HCT116 (cell line): ENCODE results near the gene ATP6V1G1. TPM values are rescaled to one million over a fixed set of nuclear protein-coding genes. Genes with fewer than 3 reads are reported as not detected.

Experiments
- ATAC-seq: fragments of 200-7000 bp; cut with Tn5 transposase; 2 replicates; pipeline ENCODE4 v1.9.1; 2020; ENCODE audit warnings: mild to moderate bottlenecking, moderate library complexity
- BruUV-seq: library from RNA; stranded (reverse); fragments of 400-500 nt; replicated peaks from 2 replicates; lab custom pipeline; 2021; lab: Mats Ljungman, UMichigan
- CTCF ChIA-PET: fragments of 300-600 bp; sonication (Branson Sonifier 250); formaldehyde crosslinking; loops from one replicate; lab custom pipeline; 2021; ENCODE audit warnings: antibody characterized with exemption; lab: Charles Lee
- POLR2A ChIA-PET: fragments of 300-600, 350-600 bp; sonication (Branson Sonifier 250); formaldehyde crosslinking; loops from one replicate; lab custom pipeline; 2021; ENCODE audit warnings: antibody characterized with exemption; lab: Charles Lee
- RAD21 ChIA-PET, 2 experiments: fragments of 300-600 bp; sonication (Branson Sonifier 250); formaldehyde crosslinking; loops; one replicate each; lab custom pipeline; 2023; ENCODE audit warnings: low total read pairs in 2 of 2; ENCODE audit not compliant: uncharacterized antibody in 2 of 2, unreplicated experiment in 2 of 2, low non-redundant PET in 1 of 2; lab: Charles Lee
- DNase-seq: peaks from one replicate; pipeline ENCODE4 v3.0.0-alpha.2; 2010; ENCODE audit warnings: low read depth, low spot score
- H2AFZ ChIP-seq: fragments of 200-600 bp; shearing (Covaris generic), sonication (generic); 2 replicates; pipeline ENCODE4 v1.6.1; 2017; ENCODE audit warnings: low read depth, mixed run types, mixed read lengths, antibody characterized with exemption, low read length; ENCODE audit not compliant: poor library complexity, severe bottlenecking
- H3K27ac ChIP-seq: 2 replicates; pipeline ENCODE4 v1.5.1; 2012; ENCODE audit warnings: low read depth, low read length
- H3K27me3 ChIP-seq: fragments of 200-600 bp; sonication (generic); 2 replicates; pipeline ENCODE4 v1.6.1; 2016; ENCODE audit warnings: mixed run types, low read length, mixed read lengths; ENCODE audit not compliant: insufficient read depth
- H3K36me3 ChIP-seq, 2 experiments: fragments of 200-500 bp in 1 of 2; fragments of 200-600 bp in 1 of 2; sonication (Bioruptor generic) in 1 of 2; sonication (generic) in 1 of 2; 2 replicates each; pipeline versions ENCODE4 v1.5.1 to v1.6.1; 2014 to 2016; ENCODE audit warnings: low read length in 2 of 2, inconsistent platforms in 1 of 2, mixed read lengths in 1 of 2, mixed run types in 1 of 2; ENCODE audit not compliant: insufficient read depth in 2 of 2, control insufficient read depth in 1 of 2
- H3K4me1 ChIP-seq, 2 experiments: fragments of 200-600 bp in 1 of 2; sonication (generic) in 1 of 2; 2 replicates each; pipeline versions ENCODE4 v1.5.1 to v1.6.1; 2012 to 2017; ENCODE audit warnings: low read length in 2 of 2, inconsistent platforms in 1 of 2, mild to moderate bottlenecking in 1 of 2, mixed read lengths in 1 of 2, mixed run types in 1 of 2, moderate library complexity in 1 of 2; ENCODE audit not compliant: insufficient read depth in 2 of 2, control insufficient read depth in 1 of 2
- H3K4me2 ChIP-seq: fragments of 200-600 bp; sonication (generic); 2 replicates; pipeline ENCODE4 v1.6.1; 2017; ENCODE audit warnings: mixed run types, low read length, mixed read lengths
- H3K4me3 ChIP-seq, 2 experiments: fragments of 200-600 bp in 1 of 2; sonication (generic) in 1 of 2; replicated peaks in 1 of 2; 2 replicates each; pipeline ENCODE4 v1.5.1; 2011 to 2016; ENCODE audit warnings: low read length in 2 of 2, control low read depth in 1 of 2, low read depth in 1 of 2, mild to moderate bottlenecking in 1 of 2, mixed read lengths in 1 of 2, mixed run types in 1 of 2
- H3K79me2 ChIP-seq: fragments of 200-600 bp; sonication (generic); 2 replicates; pipeline ENCODE4 v1.6.1; 2017; ENCODE audit warnings: mild to moderate bottlenecking, mixed run types, low read length, moderate library complexity, mixed read lengths; ENCODE audit not compliant: insufficient read depth
- H3K9ac ChIP-seq: fragments of 200-600 bp; sonication (generic); 2 replicates; pipeline ENCODE4 v1.6.1; 2016; ENCODE audit warnings: low read length, mixed read lengths
- H3K9me2 ChIP-seq: fragments of 200-600 bp; sonication (generic), shearing (Covaris generic); 2 replicates; pipeline ENCODE4 v1.6.1; 2017; ENCODE audit warnings: mixed run types, mild to moderate bottlenecking, moderate library complexity; ENCODE audit not compliant: insufficient read depth
- H3K9me3 ChIP-seq, 2 experiments: fragments of 200-500 bp in 1 of 2; fragments of 200-600 bp in 1 of 2; sonication (Bioruptor generic) in 1 of 2; sonication (generic) in 1 of 2; 2 replicates each; pipeline ENCODE4 v1.6.1; 2014 to 2017; ENCODE audit warnings: low read length in 2 of 2, mixed read lengths in 2 of 2, inconsistent platforms in 1 of 2, low read depth in 1 of 2, mild to moderate bottlenecking in 1 of 2, mixed run types in 1 of 2, moderate library complexity in 1 of 2; ENCODE audit not compliant: control insufficient read depth in 1 of 2, insufficient read depth in 1 of 2
- H4K20me1 ChIP-seq: fragments of 200-600 bp; sonication (generic), shearing (Covaris generic); 2 replicates; pipeline ENCODE4 v1.6.1; 2017; ENCODE audit warnings: mixed run types, mild to moderate bottlenecking, moderate library complexity; ENCODE audit not compliant: insufficient read depth
- EGR1 ChIP-seq: IDR thresholded peaks from 2 replicates; pipeline ENCODE4 v1.6.1; 2012; ENCODE audit warnings: low read depth
- EZH2 ChIP-seq: fragments of 200-600 bp; sonication (generic); IDR thresholded peaks from 2 replicates; pipeline ENCODE4 v1.6.1; 2017; ENCODE audit warnings: antibody characterized with exemption, mixed run types
- EZH2phosphoT487 ChIP-seq: fragments of 200-600 bp; IDR thresholded peaks from 2 replicates; pipeline ENCODE4 v1.6.1; 2018; ENCODE audit warnings: antibody characterized with exemption, borderline replicate concordance
- FOSL1 ChIP-seq: IDR thresholded peaks from 2 replicates; pipeline ENCODE4 v1.6.1; 2012; ENCODE audit warnings: low read depth
- JUND ChIP-seq: IDR thresholded peaks from 2 replicates; pipeline ENCODE4 v1.6.1; 2012
- POLR2A ChIP-seq: IDR thresholded peaks from 2 replicates; pipeline ENCODE4 v1.7.0; 2011; ENCODE audit warnings: borderline replicate concordance; ENCODE audit not compliant: insufficient read depth, insufficient read length; ENCODE audit errors: extremely low read depth
- POLR2AphosphoS5 ChIP-seq: IDR thresholded peaks from 2 replicates; pipeline ENCODE4 v1.6.1; 2011; ENCODE audit warnings: mild to moderate bottlenecking, low read depth, low read length, moderate library complexity
- RAD21 ChIP-seq: IDR thresholded peaks from 2 replicates; pipeline ENCODE4 v1.6.1; 2012; ENCODE audit warnings: low read depth, mild to moderate bottlenecking
- SIN3A ChIP-seq: IDR thresholded peaks from 2 replicates; pipeline ENCODE4 v1.6.1; 2012; ENCODE audit warnings: low read depth
- SP1 ChIP-seq: IDR thresholded peaks from 2 replicates; pipeline ENCODE4 v1.6.1; 2012; ENCODE audit warnings: low read depth
- SRF ChIP-seq: IDR thresholded peaks from 2 replicates; pipeline ENCODE4 v1.6.1; 2012; ENCODE audit warnings: low read depth
- YY1 ChIP-seq: IDR thresholded peaks from 2 replicates; pipeline ENCODE4 v1.6.1; 2011; ENCODE audit warnings: low read length, low read depth, moderate library complexity, mild to moderate bottlenecking; ENCODE audit not compliant: insufficient replicate concordance; ENCODE audit errors: extremely low read depth
- ZNF274 ChIP-seq: fragments of 200-500 bp; sonication (Bioruptor generic); IDR thresholded peaks from 2 replicates; pipeline ENCODE4 v1.6.1; 2014; ENCODE audit warnings: mild to moderate bottlenecking, low read depth, low read length, inconsistent platforms
- intact Hi-C: fragments of 100-400 bp; cut with micrococcal nuclease; formaldehyde crosslinking; loops from 2 replicates; pipeline ENCODE4 v1.10.0; 2022
- total RNA-seq: library from RNA; stranded (reverse); gene quantifications from one replicate; pipeline ENCODE4 v1.2.1, GENCODE V29; 2021; ENCODE audit not compliant: unreplicated experiment
- TF ChIP-seq, protein P1 (sequence below): IDR thresholded peaks from 2 replicates; pipeline ENCODE4 v1.6.1; 2011; ENCODE audit warnings: mild to moderate bottlenecking, low read length, moderate library complexity; ENCODE audit not compliant: insufficient replicate concordance; ENCODE audit errors: extremely low read depth
- TF ChIP-seq, protein P2 (sequence below): IDR thresholded peaks from 2 replicates; pipeline ENCODE4 v1.6.1; 2012
- TF ChIP-seq, protein P3 (sequence below): IDR thresholded peaks from 2 replicates; pipeline ENCODE4 v1.6.1; 2012; ENCODE audit warnings: low read depth
- TF ChIP-seq, protein P4 (sequence below), 3 experiments: fragments of 200-600 bp in 1 of 3; sonication (generic) in 1 of 3; IDR thresholded peaks in 2 of 3; conservative IDR thresholded peaks in 1 of 3; 2 replicates each; pipeline ENCODE4 v1.5.1; 2012 to 2017; ENCODE audit warnings: low read depth in 2 of 3, low read length in 2 of 3, antibody characterized with exemption in 1 of 3, borderline replicate concordance in 1 of 3, control low read depth in 1 of 3, mild to moderate bottlenecking in 1 of 3, mixed read lengths in 1 of 3, mixed run types in 1 of 3, moderate library complexity in 1 of 3; ENCODE audit not compliant: insufficient read depth in 1 of 3

The ATP6V1G1 gene
- total RNA-seq, 1 experiment from 2014 or later, result 72.3 TPM

DNA sequence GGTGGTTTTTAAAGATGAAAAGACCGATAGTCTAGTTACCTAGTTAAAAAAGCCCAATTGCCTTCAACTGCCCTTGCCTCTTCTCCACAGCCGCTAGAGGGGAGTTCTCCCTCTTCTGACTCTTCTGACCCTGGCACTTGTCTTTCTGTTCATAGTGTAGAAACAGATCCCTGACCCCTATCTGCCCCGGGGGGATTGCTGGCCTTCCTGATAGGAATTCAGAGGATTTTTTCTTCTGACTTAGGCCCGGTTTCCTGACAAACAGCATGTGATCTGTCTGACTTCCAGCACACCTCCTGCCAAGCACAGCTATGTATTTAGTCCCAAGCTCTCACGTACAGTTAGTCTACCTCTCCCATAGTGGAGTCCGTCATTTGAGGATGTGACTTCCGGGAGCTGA, 18.5 kb downstream of the ATP6V1G1 start (continued):
- TF ChIP-seq, protein P1, sequence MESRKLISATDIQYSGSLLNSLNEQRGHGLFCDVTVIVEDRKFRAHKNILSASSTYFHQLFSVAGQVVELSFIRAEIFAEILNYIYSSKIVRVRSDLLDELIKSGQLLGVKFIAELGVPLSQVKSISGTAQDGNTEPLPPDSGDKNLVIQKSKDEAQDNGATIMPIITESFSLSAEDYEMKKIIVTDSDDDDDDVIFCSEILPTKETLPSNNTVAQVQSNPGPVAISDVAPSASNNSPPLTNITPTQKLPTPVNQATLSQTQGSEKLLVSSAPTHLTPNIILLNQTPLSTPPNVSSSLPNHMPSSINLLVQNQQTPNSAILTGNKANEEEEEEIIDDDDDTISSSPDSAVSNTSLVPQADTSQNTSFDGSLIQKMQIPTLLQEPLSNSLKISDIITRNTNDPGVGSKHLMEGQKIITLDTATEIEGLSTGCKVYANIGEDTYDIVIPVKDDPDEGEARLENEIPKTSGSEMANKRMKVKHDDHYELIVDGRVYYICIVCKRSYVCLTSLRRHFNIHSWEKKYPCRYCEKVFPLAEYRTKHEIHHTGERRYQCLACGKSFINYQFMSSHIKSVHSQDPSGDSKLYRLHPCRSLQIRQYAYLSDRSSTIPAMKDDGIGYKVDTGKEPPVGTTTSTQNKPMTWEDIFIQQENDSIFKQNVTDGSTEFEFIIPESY, result no peak
- TF ChIP-seq, protein P2, sequence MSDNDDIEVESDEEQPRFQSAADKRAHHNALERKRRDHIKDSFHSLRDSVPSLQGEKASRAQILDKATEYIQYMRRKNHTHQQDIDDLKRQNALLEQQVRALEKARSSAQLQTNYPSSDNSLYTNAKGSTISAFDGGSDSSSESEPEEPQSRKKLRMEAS, result no peak
- TF ChIP-seq POLR2AphosphoS5, result no peak

DNA sequence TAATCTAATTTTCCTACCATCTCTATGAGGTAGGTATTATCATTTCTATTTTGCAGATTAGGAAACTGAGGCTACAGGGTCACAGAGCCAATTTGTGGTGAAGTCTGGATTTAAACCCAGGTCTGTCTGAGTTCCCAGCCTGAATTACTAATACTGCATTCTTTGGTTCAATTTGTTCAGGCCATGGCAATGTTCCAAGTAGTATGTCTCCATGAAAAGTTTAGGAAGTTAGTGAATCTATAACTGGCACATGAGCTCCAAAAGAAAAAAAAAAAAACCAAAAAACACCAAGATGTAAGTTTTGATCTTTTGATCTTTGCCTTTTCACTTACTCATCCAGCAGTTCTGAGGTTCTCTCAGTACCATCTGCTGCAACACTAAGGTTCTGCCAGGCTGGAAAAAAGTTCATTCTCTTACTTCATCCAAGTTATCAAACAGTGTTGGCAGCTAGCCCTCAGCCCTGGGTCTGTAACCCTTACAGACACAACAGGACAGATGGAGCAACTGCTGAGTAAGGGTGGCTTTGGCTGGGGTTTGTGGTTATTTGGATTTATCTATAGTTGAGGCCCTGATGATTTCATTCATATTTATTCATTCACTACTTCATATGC, 19.1 kb downstream of the ATP6V1G1 start:
- Histone ChIP-seq H3K4me1 (peaks cover 7 to 12% of the 10 kb centered on the region in 2 experiments), H4K20me1 (no peaks in the 10 kb centered on the region), H3K27ac (no peak overlapping the region), H3K27me3 (no peaks in the 10 kb centered on the region), H3K9ac (no peak overlapping the region), H3K9me3 (no peaks in the 10 kb centered on the region), H3K9me2 (no peaks in the 10 kb centered on the region), H3K79me2 (no peaks in the 10 kb centered on the region), H3K4me3 (no peak overlapping the region), H3K4me2 (no peak overlapping the region), H2AFZ (no peak overlapping the region), H3K36me3 (no peaks in the 10 kb centered on the region)
- TF ChIP-seq, protein P3, sequence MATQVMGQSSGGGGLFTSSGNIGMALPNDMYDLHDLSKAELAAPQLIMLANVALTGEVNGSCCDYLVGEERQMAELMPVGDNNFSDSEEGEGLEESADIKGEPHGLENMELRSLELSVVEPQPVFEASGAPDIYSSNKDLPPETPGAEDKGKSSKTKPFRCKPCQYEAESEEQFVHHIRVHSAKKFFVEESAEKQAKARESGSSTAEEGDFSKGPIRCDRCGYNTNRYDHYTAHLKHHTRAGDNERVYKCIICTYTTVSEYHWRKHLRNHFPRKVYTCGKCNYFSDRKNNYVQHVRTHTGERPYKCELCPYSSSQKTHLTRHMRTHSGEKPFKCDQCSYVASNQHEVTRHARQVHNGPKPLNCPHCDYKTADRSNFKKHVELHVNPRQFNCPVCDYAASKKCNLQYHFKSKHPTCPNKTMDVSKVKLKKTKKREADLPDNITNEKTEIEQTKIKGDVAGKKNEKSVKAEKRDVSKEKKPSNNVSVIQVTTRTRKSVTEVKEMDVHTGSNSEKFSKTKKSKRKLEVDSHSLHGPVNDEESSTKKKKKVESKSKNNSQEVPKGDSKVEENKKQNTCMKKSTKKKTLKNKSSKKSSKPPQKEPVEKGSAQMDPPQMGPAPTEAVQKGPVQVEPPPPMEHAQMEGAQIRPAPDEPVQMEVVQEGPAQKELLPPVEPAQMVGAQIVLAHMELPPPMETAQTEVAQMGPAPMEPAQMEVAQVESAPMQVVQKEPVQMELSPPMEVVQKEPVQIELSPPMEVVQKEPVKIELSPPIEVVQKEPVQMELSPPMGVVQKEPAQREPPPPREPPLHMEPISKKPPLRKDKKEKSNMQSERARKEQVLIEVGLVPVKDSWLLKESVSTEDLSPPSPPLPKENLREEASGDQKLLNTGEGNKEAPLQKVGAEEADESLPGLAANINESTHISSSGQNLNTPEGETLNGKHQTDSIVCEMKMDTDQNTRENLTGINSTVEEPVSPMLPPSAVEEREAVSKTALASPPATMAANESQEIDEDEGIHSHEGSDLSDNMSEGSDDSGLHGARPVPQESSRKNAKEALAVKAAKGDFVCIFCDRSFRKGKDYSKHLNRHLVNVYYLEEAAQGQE, result no peak
- TF ChIP-seq, protein P2, result no peak
- TF ChIP-seq JUND, result no peak
- TF ChIP-seq EGR1, result no peak
- TF ChIP-seq FOSL1, result no peak
- no peak for TF ChIP-seq EZH2phosphoT487
- no peak for TF ChIP-seq SRF
- no peak for TF ChIP-seq POLR2AphosphoS5
- TF ChIP-seq YY1, result no peak
- no peak for TF ChIP-seq SIN3A
- no peak for TF ChIP-seq EZH2
- TF ChIP-seq SP1, result no peak
- TF ChIP-seq RAD21, result no peak
- no peak for TF ChIP-seq POLR2A
- TF ChIP-seq ZNF274, result no peak
- TF ChIP-seq, protein P4, sequence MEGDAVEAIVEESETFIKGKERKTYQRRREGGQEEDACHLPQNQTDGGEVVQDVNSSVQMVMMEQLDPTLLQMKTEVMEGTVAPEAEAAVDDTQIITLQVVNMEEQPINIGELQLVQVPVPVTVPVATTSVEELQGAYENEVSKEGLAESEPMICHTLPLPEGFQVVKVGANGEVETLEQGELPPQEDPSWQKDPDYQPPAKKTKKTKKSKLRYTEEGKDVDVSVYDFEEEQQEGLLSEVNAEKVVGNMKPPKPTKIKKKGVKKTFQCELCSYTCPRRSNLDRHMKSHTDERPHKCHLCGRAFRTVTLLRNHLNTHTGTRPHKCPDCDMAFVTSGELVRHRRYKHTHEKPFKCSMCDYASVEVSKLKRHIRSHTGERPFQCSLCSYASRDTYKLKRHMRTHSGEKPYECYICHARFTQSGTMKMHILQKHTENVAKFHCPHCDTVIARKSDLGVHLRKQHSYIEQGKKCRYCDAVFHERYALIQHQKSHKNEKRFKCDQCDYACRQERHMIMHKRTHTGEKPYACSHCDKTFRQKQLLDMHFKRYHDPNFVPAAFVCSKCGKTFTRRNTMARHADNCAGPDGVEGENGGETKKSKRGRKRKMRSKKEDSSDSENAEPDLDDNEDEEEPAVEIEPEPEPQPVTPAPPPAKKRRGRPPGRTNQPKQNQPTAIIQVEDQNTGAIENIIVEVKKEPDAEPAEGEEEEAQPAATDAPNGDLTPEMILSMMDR (IDR thresholded peaks at IDR 0.05 in 2 of 3, conservative IDR thresholded peaks at IDR 0.05 in 1 of 3; ENCODE audit: borderline replicate concordance in 1 of 3, insufficient read depth in 1 of 3, low read depth in 2 of 3, low read length in 2 of 3), result no peak
- no peak for DNase-seq
- BruUV-seq, result no TSS peak
- ATAC-seq, result no peak
- CTCF ChIA-PET, result no interaction called here
- RAD21 ChIA-PET, result no interaction called here
- intact Hi-C loops, result no loop called here
- POLR2A ChIA-PET, result no interaction called here
